GM21528 (cell line): ENCODE results near the gene FAM241A.
"Not testable (repeated sequence)": the region's sequence is repeated elsewhere in the genome, so short reads cannot be mapped to it uniquely, and the experiment has no call there.

ENCODE experiments used
- ATAC-seq: cut with Tn5 transposase; IDR thresholded peaks from one replicate; pipeline ENCODE4 v1.9.1; 2021; ENCODE audit warnings: mild to moderate bottlenecking, moderate library complexity; ENCODE audit not compliant: unreplicated experiment, low FRiP score

Gene FAM241A

GRCh38 chr4:112136551-112136950 is 8.7 kb upstream of the FAM241A start:
- no peak for ATAC-seq

DNA sequence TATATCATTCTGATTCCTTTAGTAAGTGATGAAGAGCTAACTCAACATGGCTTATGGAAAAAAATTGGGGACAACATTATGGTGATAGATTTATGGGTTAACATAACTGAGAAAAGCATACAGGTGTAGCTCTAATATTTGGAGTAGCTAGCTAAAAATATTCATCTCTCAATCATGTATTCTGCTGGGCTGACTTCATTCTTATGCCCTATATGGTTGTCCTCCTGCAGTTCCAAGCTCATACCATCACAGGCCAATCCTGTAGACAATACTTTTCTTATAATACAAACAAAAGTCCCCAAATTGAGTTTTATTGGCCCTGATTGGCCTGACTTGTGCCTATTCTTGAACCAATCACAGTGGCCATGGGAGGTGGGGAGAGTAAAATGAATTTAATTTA is 6.7 kb upstream of the FAM241A start:
- ATAC-seq, result no peak

DNA sequence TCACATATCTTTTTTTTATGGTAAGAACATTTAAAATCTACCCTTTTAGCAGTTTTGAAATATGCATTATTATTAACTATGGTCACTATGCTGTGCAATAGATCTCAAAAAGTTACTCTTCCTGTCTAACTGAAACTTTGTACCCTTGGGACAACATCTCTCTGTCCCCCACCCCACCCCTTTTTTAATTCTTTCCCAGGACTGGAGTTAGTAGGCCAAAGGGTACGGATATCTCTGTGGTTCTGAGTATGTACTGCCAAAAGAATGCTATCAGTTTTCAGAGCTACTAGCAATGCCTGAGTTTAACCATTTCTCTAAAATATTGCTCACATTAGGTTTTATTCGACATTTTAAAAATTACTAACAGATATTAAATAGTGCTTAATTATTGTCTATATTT is 4.7 kb upstream of the FAM241A start:
- ATAC-seq, result no peak

DNA sequence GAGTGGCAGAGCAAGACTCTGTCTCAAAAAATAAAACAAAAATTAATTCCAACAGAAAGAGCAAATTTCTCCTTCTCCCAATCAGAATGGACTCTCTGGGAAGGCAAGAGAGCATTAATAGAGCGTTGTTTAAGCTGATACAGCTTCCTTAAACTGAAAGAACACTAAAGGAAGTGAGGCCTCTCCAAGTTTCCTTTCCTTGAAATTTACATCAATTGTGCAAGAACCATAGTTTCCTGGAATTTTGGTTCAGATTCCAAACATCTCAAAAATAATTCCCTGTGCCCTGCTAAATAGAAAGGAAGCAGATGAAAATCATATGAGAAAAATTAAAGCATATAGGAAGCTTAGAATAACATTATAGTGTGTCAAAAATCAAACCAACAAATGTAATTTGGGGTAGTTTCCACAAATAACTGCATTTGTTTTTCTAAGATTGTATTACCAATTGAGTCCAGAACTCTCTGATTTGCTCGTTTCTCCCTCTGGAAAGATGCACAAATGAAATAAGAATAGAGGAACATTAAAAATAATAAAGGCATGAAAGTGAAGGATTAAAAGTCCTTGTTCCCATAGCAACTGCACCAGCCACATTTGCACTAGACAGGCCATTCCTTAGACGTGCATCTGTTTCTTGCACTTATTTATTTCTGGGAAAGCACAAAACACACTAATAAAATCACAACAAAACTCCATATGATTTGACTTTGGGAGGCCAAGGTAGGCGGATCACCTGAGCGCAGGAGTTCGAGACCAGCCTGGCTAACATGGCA is 3.7 kb upstream of the FAM241A start:
- ATAC-seq, result no peak

GRCh38 chr4:112142182-112142581 is 3.1 kb upstream of the FAM241A start:
- no peak for ATAC-seq

GRCh38 chr4:112143781-112144180 is 1.5 kb upstream of the FAM241A start:
- no peak for ATAC-seq

- no peak for ATAC-seq
Observed at GRCh38 chr4:112144546-112145325, 518 bp upstream of the FAM241A start.

DNA sequence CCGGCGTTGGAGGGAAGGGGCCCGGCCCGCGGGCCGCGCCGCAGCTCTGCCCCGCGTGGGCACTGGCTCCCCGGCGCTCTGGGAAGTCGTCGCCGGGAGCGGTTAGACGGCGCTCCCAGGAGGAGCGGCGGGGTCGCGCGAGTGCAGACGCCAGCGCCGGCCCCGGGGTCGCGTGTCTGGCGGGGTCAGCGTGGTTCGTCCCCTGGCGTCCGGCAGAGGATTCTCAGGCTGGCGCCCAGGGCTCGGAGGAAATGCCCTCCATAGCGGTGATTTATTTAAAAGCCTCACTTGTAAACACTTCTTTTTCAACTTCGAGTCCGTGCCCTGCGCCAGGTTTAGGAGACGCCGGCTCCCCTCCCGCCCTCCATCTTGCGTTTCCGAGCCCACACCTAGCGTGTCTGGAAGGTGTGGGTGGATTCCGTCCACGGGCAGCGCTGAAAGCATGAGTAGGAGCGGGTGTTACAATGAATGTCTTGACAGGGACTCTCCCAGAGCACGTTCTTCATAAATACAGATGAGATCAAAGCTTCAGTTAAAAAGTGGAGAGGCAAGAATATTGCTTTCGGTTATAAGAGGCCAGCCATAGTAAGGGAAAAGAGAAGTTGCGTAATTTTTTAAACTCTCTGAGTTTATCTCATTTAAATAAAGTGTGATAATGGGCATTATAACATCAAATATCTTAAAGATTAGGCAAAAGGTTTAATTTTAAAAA is 692 bp downstream of the FAM241A start:
- peak; percentile 62 for ATAC-seq

GRCh38 chr4:112146502-112146813 is 1.2 kb downstream of the FAM241A start:
- no peak for ATAC-seq

GRCh38 chr4:112147697-112148096 is 2.4 kb downstream of the FAM241A start:
- ATAC-seq, result no peak

GRCh38 chr4:112150920-112151319 is 5.7 kb downstream of the FAM241A start:
- ATAC-seq, result no peak

- ATAC-seq, result no peak
Observed at GRCh38 chr4:112152521-112152920, 7.3 kb downstream of the FAM241A start.

DNA sequence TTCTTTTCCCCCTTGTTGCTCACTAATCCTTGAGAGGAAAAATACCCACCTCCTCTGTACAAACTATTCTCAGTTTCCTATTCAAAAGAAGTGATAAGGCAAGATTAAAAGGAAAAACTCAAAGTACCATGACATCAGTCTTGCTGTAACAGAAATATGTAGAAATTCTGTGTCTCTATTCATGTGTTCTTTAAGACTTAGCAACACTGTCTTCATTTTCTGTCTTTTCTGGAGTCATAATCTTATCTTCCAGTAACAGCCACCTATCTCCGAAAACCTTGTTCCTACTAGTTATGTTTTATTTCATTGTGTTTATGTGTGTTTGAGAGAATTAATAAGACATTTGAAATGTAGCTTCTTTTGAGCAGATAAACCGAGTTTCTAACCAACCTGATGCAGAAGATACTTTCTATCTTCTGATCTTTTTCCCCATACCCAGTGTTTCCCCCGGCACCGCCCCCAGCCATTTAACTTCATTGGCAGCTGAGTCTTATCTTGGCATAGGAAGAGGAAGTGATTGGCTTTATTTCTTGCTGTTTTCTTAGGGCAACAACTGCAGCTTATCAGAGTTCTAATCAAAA is 8.0 kb downstream of the FAM241A start:
- ATAC-seq, result no peak

DNA sequence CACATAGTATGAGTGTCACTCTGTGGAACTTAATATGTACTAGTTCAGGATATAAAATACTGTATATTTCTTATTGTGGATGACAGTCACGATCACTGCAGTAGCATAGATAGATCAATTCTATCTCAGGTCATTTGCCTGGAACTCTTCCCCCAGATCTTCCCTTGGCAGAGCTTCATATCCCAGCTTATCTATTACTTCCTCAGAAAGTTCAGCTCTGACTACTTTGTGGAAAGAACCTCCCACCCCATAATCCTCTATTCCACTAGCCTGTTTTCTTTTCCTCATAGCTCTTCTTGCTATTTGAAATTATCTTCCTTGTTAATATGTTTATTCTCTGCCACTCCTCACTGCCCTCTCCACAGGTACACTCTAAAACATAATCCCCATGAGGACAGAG is 10.9 kb downstream of the FAM241A start:
- no peak for ATAC-seq

GRCh38 chr4:112156553-112156952 is 11.3 kb downstream of the FAM241A start:
- ATAC-seq, result no peak

GRCh38 chr4:112163706-112164105 is 18.5 kb downstream of the FAM241A start:
- not testable (repeated sequence) for ATAC-seq

- no peak for ATAC-seq
Observed at GRCh38 chr4:112167794-112168193, 22.5 kb downstream of the FAM241A start.

GRCh38 chr4:112168719-112169500 is 23.7 kb downstream of the FAM241A start:
- ATAC-seq, result no peak

DNA sequence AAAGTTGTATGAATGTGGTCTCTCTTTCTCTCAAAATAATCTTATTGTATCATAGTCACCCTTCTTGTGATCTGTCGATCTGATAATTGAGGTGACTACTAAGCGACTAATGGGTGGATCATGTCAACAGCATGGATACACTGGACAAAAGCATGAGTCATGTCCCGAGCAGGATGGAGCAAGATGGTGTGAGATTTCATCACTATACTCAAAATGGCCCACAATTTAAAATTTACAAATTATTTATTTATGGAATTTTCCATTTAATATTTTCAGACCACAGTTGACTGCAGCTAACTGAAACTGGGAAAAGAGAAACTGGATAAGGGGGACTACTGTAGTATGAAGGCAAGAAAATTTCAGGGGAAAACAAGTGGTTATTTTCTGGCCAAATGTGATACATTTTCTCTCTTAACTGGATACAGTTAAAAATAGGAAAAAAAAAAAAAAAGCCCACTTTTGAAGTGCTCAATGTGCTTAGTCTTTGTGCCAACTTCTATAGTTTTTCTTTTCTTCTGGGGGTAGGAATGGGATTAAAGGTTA is 25.3 kb downstream of the FAM241A start:
- ATAC-seq, result no peak
